Right forelimb (tissue), 1 donor: ENCODE results near the gene TAF11.
"Not testable (repeated sequence)": the region's sequence is repeated elsewhere in the genome, so short reads cannot be mapped to it uniquely, and the experiment has no call there.

Source experiments
- DNase-seq: peaks from one replicate; pipeline ENCODE4 v3.0.0-alpha.2; 2018

TAF11 gene

GRCh38 chr6:34864007-34864406, 23.8 kb downstream of the TAF11 start:
- DNase-seq: no peak

GRCh38 chr6:34860776-34861175, 27.1 kb downstream of the TAF11 start:
- DNase-seq: no peak

GRCh38 chr6:34859951-34860350, 27.9 kb downstream of the TAF11 start:
- no peak for DNase-seq

GRCh38 chr6:34858681-34859080, 29.2 kb downstream of the TAF11 start:
- DNase-seq: no peak

GRCh38 chr6:34855463-34855862, 32.4 kb downstream of the TAF11 start:
- DNase-seq: no peak

GRCh38 chr6:34852406-34853085, 35.3 kb downstream of the TAF11 start:
- DNase-seq: no peak

GRCh38 chr6:34851361-34851760, 36.5 kb downstream of the TAF11 start:
- no peak for DNase-seq

- not testable (repeated sequence) for DNase-seq
These were observed 38.8 kb downstream of the TAF11 start for GRCh38 chr6:34849066-34849465.

GRCh38 chr6:34839666-34840352, 48.0 kb downstream of the TAF11 start:
- DNase-seq: no peak

- DNase-seq: no peak
These were observed 50.3 kb downstream of the TAF11 start for GRCh38 chr6:34837528-34837927.

GRCh38 chr6:34836451-34836850, 51.4 kb downstream of the TAF11 start:
- no peak for DNase-seq

- DNase-seq: no peak
These were observed 51.8 kb downstream of the TAF11 start for GRCh38 chr6:34836008-34836407.

GRCh38 chr6:34834789-34835518, 52.9 kb downstream of the TAF11 start:
- DNase-seq: no peak

GRCh38 chr6:34832942-34833341, 54.9 kb downstream of the TAF11 start:
- no peak for DNase-seq

- no peak for DNase-seq
These were observed 58.7 kb downstream of the TAF11 start for GRCh38 chr6:34829137-34829536.
